Measurements from ENCODE around the gene NFE2L2.
"Not testable (repeated sequence)": the region's sequence is repeated elsewhere in the genome, so short reads cannot be mapped to it uniquely, and the experiment has no call there.

Gene NFE2L2

DNA sequence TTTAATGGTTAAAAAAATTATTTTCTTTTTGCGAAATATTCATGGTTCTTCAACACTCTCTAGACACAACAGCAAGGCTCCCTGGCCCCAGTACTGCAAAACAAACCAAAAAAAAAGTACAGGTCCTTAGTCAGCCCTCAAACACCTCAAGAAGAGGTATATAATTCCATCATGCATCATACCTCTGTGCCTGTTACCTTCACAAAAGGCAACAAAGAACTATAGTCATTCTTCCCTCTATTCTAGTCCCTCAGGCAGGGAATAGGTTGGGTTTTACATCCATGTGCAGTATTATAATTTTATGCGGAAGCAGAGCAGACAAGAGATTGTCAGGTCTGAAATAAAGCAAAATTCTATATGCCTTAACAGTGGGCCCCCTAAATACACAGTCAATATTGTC, 8.5 kb downstream of the NFE2L2 start:
- no peak for DNase-seq (ENCODE audit: low read depth)

DNA sequence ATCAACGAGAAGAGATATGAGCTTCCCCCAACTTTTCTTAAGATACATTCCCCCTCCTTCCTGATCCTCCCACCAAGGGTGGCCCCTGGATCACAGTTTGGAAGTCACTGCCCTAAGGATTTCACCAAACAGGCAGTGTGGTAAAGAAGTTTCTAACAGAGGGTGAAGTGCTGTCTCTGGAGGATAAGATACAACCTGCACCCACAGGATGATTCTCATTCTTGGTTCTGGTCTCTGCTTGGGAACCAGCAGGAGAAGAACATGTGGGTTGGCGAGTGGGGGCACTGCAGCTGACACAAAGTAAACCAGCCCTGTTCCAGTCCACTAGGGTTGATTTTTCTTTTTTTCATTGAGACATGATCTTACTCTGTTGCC, 9.3 kb downstream of the NFE2L2 start:
- DNase-seq (ENCODE audit: low read depth): no peak

DNA sequence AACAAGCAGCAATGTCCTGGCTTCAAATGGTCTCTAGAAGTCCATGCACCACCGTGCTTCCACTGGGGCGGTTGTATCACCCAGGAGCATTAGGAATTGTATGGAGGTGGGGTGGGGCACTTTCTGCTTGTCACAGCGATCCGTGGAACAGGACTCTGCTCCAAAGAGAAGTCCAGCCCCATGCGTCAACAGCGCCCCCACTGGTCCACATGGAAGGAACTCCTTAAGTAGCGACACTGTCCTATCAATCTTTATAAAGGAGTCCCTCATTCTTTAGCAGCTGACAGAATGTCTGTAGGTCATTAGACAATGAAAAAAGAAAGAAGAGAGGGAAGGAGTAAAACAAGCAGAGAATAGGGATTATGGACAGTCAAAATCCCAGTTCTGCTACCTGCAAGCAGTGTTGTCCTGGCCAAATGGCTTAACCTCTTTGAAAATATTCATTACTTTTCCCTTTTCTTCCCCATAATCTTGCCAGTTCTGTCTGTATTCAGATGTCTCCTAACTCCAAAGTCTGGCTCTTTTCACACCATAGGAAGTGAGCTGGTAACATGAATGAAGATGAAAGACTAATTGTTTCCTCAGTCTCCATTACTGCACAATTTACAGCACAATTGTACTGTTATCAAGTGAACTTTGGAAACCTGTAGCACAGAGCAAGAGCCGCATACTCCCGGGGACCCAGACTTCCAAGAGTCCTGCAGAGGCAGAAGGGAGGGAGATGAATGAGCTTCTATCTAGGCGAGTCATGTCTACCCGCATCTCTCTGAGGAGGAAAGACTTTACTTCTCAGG, 9.9 kb downstream of the NFE2L2 start:
- no peak for DNase-seq (ENCODE audit: low read depth)

DNA sequence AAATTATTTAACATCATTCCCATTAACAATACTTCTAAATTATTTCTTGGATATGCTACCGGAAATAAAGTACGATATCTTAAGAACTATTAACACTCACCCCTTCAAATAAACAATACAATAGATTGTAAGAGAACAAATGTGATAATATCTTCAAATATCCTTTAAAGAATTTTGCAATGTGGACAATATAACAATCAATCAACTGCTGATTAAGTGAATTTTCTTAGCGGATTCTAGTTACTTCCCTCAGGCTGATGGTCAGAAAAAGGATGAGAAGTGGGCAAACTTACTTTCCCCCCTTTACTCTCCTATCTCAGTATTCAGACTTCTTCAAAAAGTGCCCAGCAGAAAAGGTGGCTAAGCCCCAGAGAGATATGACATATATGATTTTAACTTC, 10.8 kb downstream of the NFE2L2 start:
- no peak for DNase-seq (ENCODE audit: low read depth)

DNA sequence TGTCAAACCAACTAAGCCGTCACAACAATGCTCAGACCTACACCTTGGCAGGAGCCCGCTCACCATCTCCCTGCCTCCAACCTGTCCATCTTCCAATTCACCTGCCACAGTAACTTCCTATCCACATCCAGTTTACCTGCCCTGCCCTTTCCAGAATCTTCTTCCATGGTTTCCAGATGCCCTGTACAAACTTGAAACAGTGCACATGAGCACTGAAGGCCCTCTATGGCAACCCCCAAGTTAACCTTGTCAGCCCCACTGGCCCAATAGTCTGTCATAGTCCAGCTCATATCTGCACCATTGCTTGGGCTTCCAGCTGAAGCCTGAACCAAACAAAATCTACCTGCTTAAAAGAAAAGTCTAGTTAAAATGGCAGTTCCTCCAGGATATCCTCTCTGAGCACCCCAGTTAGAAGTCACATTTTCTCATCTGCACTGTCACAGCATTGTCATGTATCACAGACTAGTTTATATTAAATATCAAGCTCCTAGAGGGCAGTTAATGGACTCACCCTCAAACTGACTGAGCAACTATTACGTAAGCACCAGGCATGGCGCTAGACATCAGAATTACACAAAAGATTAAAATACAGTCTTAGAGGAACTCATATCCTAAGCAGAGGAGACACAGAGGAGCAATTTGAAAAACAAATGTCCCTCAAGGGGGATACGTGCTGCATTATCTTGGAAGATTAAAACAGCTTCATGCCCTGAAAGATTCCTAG, 11.6 kb downstream of the NFE2L2 start:
- no peak for DNase-seq (ENCODE audit: low read depth)

DNA sequence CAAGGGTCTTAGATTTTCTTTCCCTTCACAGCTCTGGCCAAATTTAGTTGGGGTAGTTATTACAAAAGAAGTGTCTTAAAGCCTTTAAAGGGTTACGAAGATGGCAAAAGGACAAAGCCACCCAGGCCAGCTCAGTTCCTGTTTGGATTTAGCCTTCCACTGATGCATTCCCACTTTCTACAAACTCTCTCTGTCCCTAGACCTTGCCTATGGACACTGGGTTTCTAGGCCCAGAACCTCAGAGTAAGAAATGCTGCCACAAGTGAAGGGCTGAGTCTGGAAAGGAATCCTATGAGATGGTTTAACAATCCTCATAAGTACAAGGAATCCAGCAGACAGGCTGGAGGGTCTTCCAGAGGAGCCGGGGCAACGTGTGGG, 13.4 kb downstream of the NFE2L2 start:
- no peak for DNase-seq (ENCODE audit: low read depth)

DNA sequence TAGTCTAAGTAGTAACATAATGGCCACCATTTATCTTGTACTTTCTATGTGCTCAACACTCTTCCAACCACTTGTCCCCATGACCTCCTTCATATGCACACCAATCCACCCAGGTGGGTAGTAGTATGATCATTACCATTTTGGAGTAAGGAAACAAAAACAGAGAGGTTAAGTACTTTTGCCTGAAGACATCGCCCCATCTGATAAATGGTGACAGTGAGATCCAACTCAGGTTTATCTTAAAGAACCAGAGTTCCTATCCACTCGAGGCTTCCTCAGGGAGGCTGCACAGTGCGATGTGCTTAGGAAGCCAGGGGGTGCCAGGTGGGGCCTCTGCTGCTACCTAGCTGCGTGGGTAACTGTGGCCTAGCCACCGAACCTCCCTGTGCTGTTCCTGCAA, 14.1 kb downstream of the NFE2L2 start:
- DNase-seq (ENCODE audit: low read depth): no peak

DNA sequence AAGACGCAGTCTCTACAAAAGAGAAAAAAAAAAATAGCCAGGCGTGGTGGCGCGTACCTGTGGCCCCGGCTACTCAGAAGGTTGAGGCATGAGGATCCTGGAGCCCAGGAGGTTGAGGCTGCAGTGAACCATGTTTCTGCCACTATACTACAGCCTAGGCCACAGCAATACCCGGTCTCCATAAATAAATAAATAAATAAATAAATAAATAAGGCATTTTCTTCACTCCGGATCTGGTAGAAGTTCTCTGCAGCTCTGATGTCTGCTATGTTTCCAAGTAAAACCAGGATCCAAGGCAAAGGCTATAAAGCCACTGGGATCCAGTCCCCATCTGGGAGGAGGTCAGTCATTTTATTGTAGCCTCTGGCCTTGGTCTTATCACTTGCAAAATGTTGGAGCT, 15.5 kb downstream of the NFE2L2 start:
- no peak for DNase-seq (ENCODE audit: low read depth)

DNA sequence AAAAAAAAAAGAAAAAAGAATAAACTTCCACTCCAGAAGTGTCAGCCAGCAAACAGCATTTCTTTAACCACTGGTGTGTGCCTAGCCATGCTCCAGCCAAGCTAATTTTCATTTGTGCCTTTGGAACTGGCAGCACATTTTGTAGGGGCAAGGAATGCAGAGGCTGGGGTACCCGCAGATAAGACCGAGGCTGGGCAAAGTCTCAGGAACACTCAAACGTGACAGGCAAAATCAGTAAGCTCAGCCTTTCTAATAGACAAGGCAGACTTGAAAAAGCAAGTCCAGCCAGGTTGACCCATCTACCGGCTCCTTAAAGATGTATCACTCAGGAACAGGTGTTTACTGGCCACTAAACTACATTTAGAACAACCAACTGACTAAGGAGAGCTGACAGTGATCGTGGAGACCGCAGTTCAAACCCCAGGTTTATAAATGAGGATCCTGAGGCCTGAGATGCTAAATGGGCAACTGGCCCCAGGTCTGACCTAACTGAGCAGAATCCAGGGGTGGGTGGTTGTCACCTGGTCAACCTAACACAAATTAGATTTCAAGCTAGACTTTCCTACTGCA, 16.7 kb downstream of the NFE2L2 start:
- no peak for DNase-seq (ENCODE audit: low read depth)

DNA sequence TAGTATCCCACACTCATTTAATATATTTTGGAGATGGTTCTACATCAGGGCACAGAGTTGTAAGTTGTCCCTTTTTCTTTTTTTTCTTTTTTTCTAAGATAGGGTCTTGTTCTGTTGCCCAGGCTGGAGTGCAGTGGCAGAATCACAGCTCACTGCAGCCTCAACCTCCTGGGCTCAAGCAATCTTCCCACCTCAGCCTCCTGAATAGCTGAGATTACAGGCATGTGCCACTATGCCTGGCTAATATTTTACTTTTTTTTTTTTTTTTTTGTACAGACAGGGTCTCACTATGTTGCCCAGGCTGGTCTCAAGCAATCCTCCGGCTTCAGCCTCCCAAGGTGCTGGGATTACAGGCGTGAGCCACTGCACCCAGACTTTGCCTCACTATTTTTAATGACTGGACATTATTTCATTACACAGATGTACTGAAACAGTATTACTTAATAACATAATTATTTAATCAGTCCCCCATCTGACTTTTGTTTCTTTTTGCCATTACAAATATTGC, 17.9 kb downstream of the NFE2L2 start:
- not testable (repeated sequence) for DNase-seq (ENCODE audit: low read depth)

DNA sequence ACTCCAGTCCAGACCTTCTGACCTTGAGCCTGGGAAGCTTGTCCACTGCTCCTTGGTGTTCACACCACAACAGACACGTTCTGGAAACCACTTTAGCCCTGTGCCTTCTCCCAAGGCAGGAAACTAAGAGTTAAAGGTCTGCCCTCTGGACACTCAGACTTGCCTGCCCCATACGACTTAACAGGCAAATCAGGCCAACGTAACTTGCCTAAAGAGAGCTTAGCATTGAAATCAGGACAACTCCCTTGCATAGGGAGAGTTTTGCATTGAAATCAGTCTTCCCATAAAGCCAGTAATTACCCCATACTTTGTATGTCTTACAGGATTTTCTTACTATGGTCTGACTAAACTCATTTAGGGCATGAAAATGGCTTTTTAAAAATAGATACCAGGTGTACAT, 18.5 kb downstream of the NFE2L2 start:
- DNase-seq (ENCODE audit: low read depth): no peak

DNA sequence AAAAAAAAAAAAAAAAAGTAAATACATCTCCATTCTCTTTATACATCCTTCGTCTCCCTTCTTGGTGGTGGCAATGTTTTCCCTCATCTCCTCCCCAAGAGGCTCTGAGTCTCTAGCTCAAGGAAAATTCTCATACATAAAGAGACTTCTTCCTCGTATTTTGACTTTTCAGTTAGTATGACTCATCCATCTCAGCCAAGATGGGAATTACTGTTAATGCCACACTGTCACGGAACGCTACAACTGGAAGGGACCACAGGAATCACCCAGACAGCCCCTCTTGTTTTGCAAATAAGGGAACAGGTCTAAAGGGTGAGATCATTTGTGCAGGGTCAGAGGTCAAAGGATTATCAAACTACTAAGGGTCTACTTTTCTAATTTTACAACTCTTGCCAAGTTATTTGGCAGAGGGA, 19.5 kb downstream of the NFE2L2 start:
- no peak for DNase-seq (ENCODE audit: low read depth)

DNA sequence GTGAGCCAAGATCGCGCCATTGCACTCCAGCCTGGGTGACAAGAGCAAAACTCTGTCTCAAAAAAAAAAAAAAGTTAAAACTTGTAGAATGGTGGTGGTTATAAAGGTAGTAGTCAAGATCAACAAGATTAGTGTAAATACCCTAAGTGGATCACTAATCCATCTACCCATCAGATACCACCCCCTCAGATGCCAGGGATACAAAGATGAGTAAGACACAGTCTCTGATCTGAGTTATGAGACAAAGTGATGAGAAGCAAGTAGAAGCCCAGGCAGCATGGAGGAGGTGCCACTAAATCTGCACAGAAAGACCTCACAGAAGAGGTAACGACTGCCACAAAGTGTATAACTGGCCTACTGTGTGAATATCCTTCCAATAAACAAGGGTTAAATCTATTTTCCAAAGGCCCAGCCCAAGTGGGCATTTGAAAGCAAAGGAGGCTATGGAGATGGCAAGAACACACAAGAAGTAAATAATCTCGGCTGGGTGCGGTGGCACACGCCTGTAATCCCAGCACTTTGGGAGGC, 20.2 kb downstream of the NFE2L2 start:
- no peak for DNase-seq (ENCODE audit: low read depth)

DNA sequence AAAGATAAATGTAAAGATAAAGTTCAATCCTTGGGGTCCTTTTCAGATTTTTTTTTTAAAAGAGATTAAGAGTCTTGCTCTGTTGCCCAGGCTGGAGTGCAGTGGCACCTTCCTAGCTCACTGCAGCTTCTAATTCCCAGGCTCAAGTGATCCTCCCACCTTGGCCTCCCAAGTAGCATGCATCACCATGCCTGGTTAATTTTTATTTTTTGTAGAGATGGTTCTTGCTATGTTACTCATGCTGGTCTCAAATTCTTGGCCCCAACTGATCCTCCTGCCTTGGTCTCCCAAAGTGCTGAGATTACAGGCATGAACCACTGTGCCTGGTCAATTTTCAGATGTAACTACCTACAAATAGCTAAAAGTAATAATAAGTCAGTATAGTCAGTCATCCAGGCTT, 21.1 kb downstream of the NFE2L2 start:
- DNase-seq (ENCODE audit: low read depth): no peak

DNA sequence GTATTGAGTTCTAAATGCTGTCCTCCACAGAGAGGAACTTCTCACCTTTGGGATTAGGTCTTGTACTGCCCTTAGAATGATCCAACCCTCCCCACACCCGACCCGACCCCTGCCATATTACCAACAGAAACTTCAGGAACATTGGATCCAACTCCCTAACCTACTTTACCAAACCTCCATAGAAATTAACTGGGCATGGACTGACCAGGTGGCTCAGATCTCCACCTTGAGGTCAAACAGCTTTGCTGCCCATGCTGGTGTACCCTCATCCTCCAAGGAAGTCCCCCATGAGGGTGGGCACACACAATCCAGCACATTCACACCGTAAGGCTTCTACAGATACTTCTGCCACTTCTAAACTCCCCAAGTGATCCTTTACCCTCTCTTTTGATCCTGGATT, 21.5 kb downstream of the NFE2L2 start:
- DNase-seq (ENCODE audit: low read depth): no peak

DNA sequence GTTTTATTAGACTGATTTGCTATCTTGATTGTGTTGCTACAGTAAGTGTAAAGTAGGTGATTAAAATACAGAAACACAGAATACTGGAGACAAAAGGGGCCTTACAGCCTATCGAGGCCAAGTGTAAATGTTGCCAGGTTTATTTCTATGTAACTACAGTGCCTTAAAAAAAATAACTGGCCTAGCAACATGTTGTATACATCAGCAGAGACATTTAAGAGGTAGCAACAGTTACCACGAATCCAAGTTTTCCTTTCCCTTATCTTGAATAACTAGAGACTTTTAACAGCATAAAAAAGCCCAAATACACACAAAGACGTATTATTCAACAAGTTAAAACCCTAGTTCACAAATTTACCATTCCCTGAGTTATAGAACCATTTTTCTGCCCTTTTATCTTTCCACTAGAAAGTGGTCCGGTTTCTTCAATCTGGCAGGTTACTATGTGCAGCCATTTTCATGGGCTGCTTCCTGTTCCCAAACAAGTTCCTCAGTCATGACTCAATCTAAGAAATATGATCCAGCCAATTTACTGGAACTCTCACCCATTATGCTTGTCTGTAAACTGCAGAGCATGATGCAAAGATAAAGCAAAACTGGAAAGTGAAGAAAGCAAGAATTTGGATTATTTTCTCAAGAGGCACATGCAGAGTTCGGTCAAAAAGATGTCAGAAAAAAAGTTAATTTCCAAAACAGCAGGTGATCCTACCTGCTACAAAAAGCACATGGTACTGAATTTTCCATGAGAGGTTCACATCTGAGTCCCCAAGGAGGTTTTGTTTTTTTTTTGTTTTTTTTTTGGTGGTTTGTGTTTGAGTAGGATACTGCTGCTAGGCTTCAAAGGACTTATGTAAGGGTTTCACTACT, 22.2 kb downstream of the NFE2L2 start:
- DNase-seq (ENCODE audit: low read depth): no peak

DNA sequence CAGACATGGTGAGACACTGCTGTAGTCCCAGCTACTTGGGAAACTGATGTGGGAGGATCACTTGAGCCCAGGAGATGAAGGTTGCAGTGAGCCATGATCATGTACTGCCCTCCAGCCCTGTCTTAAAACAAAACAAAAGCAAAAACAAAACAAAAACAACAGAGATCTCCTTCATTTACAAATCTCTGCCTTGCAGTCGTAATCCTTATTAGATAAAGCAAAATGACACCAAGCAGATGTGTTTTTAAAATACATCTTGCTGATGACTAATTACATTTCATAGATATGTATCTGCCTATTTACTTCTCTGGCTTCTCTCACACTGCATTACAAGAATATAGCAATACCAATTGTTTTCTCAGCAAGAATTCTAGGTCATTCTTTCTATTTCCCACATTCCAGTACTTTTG, 22.8 kb downstream of the NFE2L2 start:
- DNase-seq (ENCODE audit: low read depth): no peak

DNA sequence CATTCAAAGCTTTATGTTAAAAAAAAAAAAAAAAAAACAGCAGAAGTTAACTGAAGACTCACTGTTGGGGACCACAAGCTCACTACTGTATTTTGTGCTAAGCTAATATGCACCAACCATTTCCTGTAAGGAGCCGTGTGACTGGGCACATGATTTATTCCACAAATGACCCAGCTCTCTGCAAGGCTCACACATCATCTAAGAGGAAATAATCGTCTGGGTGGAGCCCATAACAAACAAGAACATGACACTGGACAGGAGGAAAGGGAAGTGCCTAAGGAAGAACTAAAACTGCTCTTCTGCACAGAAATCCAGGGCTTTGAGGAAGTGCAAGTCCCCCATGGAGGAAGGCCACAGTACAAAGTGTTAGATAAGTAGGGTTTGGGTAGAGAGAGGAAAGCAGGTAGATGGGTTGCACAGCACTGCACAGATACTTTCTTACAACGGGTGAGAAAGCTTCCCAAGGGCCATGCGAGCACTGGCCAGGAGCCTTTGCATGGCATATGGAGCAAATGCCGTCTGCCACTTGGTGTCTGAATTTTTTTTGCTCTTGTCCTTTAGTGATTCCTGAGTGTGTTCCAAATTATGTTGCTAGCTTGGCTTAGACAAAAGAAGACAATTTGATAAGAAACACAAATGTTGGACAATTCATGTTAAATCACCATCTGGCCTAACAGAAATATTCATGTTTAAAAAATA, 24.4 kb downstream of the NFE2L2 start:
- no peak for DNase-seq (ENCODE audit: low read depth)

DNA sequence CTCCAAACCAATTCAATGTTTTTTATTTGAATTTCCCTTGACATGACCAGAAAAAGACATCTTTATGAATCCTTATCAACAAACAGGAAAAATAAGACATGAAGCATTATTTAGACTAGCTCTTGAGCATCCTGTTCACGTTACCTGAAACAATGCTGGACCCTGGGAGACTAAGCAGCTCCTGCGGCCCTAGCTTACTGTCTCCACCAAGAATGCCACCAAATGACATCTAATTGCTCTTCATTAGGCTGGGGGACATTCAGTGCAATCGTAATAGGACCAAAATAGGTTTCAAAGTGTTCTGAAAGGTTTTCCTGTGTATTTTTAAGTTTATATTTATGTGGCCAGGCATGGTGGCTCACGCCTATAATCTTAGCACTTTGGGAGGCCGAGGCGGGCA, 25.5 kb downstream of the NFE2L2 start:
- DNase-seq (ENCODE audit: low read depth): no peak

DNA sequence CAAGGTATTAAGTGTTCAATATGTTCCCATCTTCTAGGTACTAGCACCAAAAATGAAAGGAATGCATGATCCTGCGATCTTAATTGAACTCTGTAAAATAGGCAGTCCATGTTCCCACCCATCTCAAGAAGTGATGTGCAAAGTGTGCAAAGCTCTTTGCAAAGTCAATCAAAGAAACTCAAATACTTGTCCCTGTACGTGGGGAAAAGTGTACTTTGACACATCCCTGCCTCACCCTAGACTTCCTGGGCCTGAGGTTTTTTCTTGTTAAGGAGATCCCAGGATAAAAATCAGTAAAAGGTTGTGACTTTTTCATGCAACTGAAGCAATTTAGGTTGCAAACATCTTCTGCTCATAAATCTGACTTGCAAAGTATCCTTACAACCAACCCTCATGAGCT, 26.6 kb downstream of the NFE2L2 start:
- DNase-seq (ENCODE audit: low read depth): no peak

DNA sequence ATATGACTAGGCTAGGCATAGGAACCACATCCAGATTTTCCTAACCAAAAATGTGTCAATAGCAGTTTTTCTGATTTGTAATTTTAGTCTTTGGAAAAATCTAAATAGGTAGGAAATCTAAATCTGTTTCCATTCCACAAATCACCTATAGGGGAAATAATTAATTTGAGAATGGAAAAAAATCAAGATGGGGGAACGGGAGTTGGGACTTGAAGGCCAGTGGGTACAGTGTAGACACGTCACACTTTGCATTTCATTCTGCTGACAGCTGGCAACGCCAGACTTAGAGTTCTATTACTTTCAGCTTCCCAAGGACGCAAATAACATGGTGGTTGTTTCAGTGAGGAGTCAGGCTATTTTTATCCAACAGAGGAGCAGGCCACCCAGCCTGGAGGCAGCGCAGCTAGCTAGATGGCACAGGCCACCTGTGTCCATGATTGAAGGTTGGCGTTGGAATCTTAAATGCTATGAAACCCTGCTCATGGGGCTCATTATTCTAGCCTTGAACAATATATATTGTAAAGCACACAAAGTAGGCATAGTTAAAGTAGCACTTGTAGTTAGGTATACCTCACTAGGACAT, 28.6 kb downstream of the NFE2L2 start:
- no peak for DNase-seq (ENCODE audit: low read depth)
